Activated B cell treated with CpG ODN at 0.5 μM for 24 hours (primary cell): ENCODE results near the gene CDX1. TPM values are rescaled to one million over a fixed set of nuclear protein-coding genes. Genes with fewer than 3 reads are reported as not detected.

Source experiments
- ATAC-seq: fragments of 200-7000 bp; cut with Tn5 transposase; one replicate; pipeline ENCODE4 v1.10.0; 2021; ENCODE audit warnings: low read depth, mild to moderate bottlenecking, moderate library complexity
- CTCF ChIA-PET: fragments of 350-600 bp; sonication (Branson Sonifier 250); formaldehyde crosslinking; loops from one replicate; lab custom pipeline; 2021; ENCODE audit warnings: antibody characterized with exemption; lab: Charles Lee
- POLR2A ChIA-PET: fragments of 350-600 bp; sonication (Branson Sonifier 250); formaldehyde crosslinking; loops from one replicate; lab custom pipeline; 2021; ENCODE audit warnings: antibody characterized with exemption; lab: Charles Lee
- DNase-seq: peaks from one replicate; pipeline ENCODE4 v3.0.0; 2022
- H3K27ac Mint-ChIP-seq: one replicate; pipeline ENCODE4 v1.8.0; 2020; ENCODE audit warnings: mixed read lengths
- H3K27me3 Mint-ChIP-seq: one replicate; pipeline ENCODE4 v1.8.0; 2021; ENCODE audit warnings: mixed read lengths
- H3K36me3 Mint-ChIP-seq: one replicate; pipeline ENCODE4 v1.8.0; 2021; ENCODE audit warnings: low read depth, mixed read lengths
- H3K4me1 Mint-ChIP-seq: one replicate; pipeline ENCODE4 v1.8.0; 2021; ENCODE audit warnings: mixed read lengths
- H3K4me3 Mint-ChIP-seq: one replicate; pipeline ENCODE4 v1.8.0; 2020; ENCODE audit warnings: mild to moderate bottlenecking, mixed read lengths
- H3K9me3 Mint-ChIP-seq: one replicate; pipeline ENCODE4 v1.8.0; 2020; ENCODE audit warnings: mixed read lengths
- intact Hi-C: fragments of 100-400 bp; cut with micrococcal nuclease; formaldehyde crosslinking; loops from one replicate; pipeline ENCODE4 v1.15.1; 2024
- total RNA-seq: library from RNA; stranded (reverse); gene quantifications from 2 replicates; pipeline ENCODE4 v1.2.3, GENCODE V29; 2022
- TF ChIP-seq, protein P1 (sequence below): fragments of 200-600 bp; IDR thresholded peaks from one replicate; pipeline ENCODE4 v1.8.0; 2022; ENCODE audit warnings: antibody characterized with exemption, mild to moderate bottlenecking

The CDX1 gene
- total RNA-seq, 1 donor from 2014 or later, result not detected

DNA sequence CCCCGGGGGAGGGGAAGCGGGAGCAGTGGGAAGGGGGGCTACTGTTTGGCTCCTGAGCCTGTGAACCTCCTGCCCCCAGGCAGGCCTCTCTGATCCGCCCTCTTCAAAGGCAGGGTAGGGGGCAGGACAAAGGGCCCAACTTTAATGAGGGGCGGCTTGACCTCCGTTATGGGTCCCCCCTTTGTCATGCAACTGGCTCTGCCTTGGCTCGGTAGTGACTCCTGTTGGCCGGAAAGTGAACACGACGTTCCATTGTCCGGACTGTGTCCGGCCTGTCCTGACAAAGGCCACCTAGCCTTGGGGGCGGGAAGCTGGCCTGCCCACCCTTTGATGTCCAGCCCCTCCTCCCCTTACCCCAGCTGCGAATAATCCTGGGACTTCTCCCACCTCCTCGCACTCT, 1.3 kb downstream of the CDX1 start:
- ChIA-PET CTCF (no interaction called here), POLR2A (no interaction called here)
- no peak for DNase-seq
- intact Hi-C loops, result no loop called here
- TF ChIP-seq, protein P1, sequence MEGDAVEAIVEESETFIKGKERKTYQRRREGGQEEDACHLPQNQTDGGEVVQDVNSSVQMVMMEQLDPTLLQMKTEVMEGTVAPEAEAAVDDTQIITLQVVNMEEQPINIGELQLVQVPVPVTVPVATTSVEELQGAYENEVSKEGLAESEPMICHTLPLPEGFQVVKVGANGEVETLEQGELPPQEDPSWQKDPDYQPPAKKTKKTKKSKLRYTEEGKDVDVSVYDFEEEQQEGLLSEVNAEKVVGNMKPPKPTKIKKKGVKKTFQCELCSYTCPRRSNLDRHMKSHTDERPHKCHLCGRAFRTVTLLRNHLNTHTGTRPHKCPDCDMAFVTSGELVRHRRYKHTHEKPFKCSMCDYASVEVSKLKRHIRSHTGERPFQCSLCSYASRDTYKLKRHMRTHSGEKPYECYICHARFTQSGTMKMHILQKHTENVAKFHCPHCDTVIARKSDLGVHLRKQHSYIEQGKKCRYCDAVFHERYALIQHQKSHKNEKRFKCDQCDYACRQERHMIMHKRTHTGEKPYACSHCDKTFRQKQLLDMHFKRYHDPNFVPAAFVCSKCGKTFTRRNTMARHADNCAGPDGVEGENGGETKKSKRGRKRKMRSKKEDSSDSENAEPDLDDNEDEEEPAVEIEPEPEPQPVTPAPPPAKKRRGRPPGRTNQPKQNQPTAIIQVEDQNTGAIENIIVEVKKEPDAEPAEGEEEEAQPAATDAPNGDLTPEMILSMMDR, result no peak
- no peak for ATAC-seq
- peaks cover 39% of the 10 kb centered on the region for H3K27me3 Mint-ChIP-seq
- no peaks in the 10 kb centered on the region for H3K9me3 Mint-ChIP-seq
- no peaks in the 10 kb centered on the region for H3K36me3 Mint-ChIP-seq
- no peak overlapping the region for H3K4me3 Mint-ChIP-seq
- peaks cover 3% of the 10 kb centered on the region for H3K4me1 Mint-ChIP-seq
- no peak overlapping the region for H3K27ac Mint-ChIP-seq

DNA sequence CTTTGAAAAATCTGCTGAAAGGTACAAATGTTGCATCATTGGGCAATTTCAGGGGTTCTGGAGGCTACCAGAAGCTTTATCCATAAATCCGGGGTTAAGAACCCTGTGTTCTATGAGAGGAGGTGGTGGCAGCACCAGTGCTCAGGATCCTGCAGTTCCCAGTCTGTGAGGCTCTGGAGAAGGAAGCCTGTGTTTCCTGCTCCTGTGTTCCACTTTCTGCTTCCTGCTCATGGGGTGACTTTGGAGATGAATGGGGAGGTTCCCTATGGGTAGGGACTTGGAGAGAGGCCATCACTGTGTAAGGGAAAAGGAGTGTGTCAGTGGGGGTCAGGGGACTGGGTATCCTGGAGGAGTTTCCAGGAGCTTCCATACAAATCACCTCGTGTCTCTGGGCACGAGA, 2.3 kb downstream of the CDX1 start:
- H3K27ac Mint-ChIP-seq, result no peak overlapping the region
- CTCF ChIA-PET, result no interaction called here
- peaks cover 42% of the 10 kb centered on the region for H3K27me3 Mint-ChIP-seq
- ATAC-seq (no peak), DNase-seq (no peak)
- intact Hi-C loops, result no loop called here
- TF ChIP-seq, protein P1, result no peak
- no peak overlapping the region for H3K4me3 Mint-ChIP-seq
- POLR2A ChIA-PET, result no interaction called here
- no peaks in the 10 kb centered on the region for H3K9me3 Mint-ChIP-seq
- no peaks in the 10 kb centered on the region for H3K36me3 Mint-ChIP-seq
- peaks cover 2% of the 10 kb centered on the region for H3K4me1 Mint-ChIP-seq

DNA sequence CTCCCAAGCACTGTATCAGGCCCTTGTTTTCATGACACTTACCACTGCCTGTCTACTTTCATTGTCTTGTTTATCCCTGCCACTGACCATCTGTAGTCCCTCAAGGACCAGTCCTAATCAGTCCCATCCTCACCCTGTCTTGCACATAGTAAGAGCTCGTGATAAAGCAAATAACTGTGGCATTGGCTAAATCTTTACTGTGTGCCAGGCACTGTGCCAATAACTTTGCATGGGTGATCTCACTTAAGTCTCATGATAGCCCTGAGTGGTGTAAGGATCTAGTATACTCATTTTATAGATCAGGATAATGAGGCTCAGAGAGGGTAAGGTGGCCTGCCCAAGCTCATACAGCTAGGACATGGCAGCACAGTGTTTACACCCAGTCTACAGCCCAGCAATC, 5.6 kb downstream of the CDX1 start:
- no peaks in the 10 kb centered on the region for H3K9me3 Mint-ChIP-seq
- no peak overlapping the region for H3K27ac Mint-ChIP-seq
- no peak overlapping the region for H3K4me3 Mint-ChIP-seq
- intact Hi-C loops, result no loop called here
- DNase-seq, result no peak
- POLR2A ChIA-PET, result no interaction called here
- CTCF ChIA-PET, result no interaction called here
- TF ChIP-seq, protein P1, result no peak
- no peak for ATAC-seq
- no peaks in the 10 kb centered on the region for H3K36me3 Mint-ChIP-seq
- peaks cover 35% of the 10 kb centered on the region for H3K27me3 Mint-ChIP-seq
- peaks cover 2% of the 10 kb centered on the region for H3K4me1 Mint-ChIP-seq

DNA sequence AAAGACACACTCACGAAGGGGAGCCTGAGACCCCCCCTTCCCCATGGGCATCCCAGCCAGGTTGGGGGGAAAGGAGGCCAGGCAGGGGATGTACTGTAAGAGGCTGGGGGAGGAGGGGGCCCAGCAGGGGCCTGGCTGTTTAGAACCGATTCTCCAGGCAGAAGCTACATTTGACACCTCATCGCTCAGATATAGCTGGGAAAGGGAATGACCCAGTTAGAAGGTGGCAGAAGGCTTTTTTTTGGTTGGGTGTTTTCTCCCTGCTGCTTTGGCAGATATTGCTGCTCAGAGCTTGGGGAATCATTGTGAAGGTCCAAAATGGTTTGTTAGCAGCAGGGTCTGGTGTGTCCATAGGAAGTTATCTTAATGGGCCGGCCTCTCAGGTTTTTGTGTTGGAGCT, 6.0 kb downstream of the CDX1 start:
- intact Hi-C loops, result no loop called here
- CTCF ChIA-PET, result interaction anchor here (0.6 kb wide), 1 partner anchor 254 kb away, joined by 5 read pairs; no protein-coding TSS in a partner anchor
- ATAC-seq (no peak), DNase-seq (no peak)
- TF ChIP-seq, protein P1, result no peak
- H3K4me1 Mint-ChIP-seq, result peaks cover under 1% of the 10 kb centered on the region
- H3K4me3 Mint-ChIP-seq, result no peak overlapping the region
- no peak overlapping the region for H3K27ac Mint-ChIP-seq
- H3K27me3 Mint-ChIP-seq, result peaks cover 32% of the 10 kb centered on the region
- no peaks in the 10 kb centered on the region for H3K9me3 Mint-ChIP-seq
- POLR2A ChIA-PET, result no interaction called here
- no peaks in the 10 kb centered on the region for H3K36me3 Mint-ChIP-seq

DNA sequence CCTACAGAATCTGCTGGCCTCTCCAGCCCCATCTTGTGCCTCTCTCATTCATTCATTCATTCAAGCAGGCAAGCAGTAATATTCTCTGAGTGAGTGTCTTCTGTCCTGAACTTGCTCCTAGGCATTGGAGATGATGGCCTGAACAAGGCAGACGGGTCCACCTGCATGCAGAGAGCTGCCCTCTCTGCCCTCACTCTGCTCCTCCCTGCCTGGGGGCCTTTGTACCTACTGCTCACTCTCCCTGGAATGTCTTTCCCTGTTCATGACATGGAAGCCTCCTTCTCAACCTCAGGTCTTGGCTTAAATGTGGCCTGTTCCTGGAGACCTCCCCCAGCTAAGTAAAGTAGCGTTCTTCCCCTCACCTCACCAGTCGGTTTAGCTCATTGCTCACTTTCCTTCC, 6.6 kb downstream of the CDX1 start:
- peaks cover 27% of the 10 kb centered on the region for H3K27me3 Mint-ChIP-seq
- no peaks in the 10 kb centered on the region for H3K36me3 Mint-ChIP-seq
- POLR2A ChIA-PET, result no interaction called here

More for the DNA sequence above, 6.6 kb downstream of the CDX1 start:
- intact Hi-C loops, result no loop called here
- H3K27ac Mint-ChIP-seq, result no peak overlapping the region
- DNase-seq (no peak), ATAC-seq (no peak)
- no peaks in the 10 kb centered on the region for H3K9me3 Mint-ChIP-seq
- no peaks in the 10 kb centered on the region for H3K4me1 Mint-ChIP-seq
- H3K4me3 Mint-ChIP-seq, result no peak overlapping the region
- CTCF ChIA-PET, result interaction anchor here (0.6 kb wide), 1 partner anchor 253 kb away, joined by 5 read pairs; no protein-coding TSS in a partner anchor
- TF ChIP-seq, protein P1, result no peak
